EH (cell line): ENCODE measurements around the gene DHX35.

Experiments
- DNase-seq: peaks from one replicate; pipeline ENCODE4 v3.0.0-alpha.2; 2015; ENCODE audit warnings: low read depth

DHX35 gene

DNA sequence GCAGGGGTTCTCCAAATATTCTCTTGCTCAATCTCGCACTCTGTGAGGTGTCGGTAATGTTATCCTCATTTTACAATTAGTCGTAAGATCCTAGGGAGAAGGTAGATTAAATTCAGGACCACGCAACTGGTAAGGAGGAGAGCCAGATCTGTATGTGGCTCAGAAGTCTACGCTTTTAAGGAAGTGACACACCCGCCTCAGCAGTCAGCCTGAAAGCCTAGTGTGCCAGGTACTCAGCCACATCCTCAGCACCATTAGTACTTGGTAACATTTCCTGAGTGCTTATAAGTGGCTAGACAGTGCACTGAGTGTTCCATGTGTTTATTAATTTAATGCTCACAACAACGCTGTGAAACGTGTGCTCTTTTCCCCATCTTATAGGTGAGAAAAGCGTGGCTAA, 63.7 kb downstream of the DHX35 start:
- no peak for DNase-seq

DNA sequence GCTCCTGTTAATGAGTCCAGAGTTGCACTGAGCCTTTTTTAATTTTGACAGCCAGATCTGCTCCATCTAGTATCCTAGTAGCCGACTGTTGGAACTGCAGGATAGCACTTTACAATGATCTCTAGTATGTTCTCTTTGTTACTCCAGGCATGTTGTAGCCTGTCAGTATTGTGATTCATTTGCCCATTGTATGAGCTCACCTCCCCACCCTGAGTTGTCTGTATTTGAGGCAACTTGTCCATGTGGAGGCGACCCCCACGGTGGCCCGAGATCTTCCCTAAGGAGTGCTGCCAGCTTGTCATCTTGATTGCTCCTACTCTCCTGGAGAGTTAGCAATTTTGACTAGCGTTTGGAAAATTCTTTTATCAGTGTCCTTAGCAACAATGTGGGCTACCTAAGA, 67.2 kb downstream of the DHX35 start:
- no peak for DNase-seq

GRCh38 chr20:39032997-39033396, 70.9 kb downstream of the DHX35 start:
- no peak for DNase-seq

DNA sequence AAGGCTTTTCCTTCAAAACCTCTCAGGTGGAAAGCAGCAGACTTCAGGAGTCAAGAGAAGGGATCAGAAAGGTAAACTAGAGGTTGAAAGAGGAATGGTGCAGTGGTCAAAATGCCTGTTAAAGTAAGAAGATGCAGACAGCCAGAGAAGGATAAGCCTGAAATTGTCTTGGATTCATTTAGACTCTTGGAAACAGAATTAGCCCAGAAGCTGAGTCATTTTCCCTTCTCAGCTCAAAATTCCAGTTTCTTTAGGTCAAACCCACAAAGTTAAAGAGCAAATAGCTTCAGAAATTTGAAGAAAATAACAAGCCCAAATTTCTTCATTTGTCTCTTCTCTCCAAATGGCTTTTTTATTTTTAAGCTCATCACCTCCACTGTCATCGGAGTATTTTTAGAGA, 73.9 kb downstream of the DHX35 start:
- DNase-seq: peak; percentile 79

DNA sequence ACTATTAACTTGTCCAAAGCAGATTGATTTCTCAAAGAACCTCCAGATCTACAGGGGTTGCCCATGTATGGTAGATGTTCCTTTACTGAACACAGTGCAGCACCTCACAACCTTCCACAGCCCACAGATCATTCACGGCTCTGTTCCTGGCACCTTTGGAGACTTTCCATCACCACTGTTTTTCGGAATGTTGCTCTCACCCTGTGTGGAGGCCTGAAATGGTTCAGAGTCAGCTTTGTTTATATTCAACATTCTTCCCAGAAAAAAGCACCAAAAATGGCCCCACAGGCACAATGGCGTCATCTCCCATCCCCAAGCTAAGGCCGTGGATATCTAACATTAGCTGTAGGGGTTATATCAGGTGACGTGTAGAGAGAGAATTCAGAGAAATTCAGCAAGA, 74.7 kb downstream of the DHX35 start:
- DNase-seq: peak; percentile 91

DNA sequence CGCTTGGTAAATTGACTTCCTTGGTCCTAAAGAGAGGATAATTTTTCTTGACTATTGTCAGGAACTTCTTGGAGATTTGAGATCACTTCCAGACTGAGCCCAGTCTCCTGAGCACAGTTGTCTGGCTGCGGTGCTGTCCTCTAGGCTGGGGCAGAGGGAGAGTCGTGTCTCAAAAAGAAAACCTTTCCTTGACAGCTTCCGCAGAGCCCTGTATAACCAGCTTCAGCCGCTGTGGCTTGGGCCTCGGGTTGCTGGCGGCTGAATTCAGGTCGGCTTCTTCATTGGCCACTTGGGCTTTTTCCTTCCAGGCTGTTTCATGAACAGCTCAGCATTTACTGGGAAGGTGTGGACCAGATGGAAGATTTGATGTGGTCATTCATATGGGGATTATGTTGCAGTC, 75.9 kb downstream of the DHX35 start:
- DNase-seq: no peak

DNA sequence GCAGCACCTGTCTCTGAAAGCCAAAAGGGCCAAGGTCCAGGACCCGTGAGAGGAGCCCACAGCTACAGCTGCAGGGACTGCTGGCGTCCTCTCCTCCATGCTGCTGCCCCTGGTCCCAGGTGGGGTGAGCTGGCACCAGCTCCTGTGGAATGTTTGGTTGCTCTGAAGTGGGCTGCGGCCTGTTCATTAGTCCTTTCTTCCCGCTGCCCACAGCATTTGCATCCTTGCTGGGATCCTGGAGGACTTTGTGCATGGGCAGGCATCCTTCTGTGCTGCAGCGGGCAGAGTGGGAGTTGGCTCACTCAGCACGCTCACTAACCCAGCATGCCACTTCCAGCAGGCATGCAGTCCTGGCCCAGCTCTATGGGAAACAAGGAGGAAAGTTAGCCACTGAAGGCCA, 76.4 kb downstream of the DHX35 start:
- DNase-seq: no peak

- peak; percentile 55 for DNase-seq
Observed at GRCh38 chr20:39039261-39039660, 77.1 kb downstream of the DHX35 start.

DNA sequence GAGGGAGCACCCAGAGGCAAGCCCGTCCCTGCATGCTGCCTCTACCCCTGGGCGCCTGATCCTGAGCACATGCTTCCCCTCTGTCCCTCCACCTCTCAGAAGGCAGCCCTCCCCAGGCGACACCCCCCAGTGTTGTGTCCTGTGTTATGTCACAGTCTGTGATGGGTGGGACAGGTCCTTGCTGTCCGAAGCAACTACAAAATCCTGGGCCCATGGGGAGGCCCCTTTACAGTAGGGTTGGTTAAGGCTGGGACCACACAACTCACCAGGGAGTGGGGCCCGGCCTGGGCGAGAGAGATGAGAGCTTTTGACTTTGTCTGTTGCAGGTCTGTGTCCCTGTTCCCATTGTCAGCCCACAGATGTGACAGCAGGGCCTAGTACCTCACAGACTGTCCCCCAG, 78.0 kb downstream of the DHX35 start:
- DNase-seq: no peak

- DNase-seq: no peak
Observed at GRCh38 chr20:39041067-39041466, 78.9 kb downstream of the DHX35 start.

DNA sequence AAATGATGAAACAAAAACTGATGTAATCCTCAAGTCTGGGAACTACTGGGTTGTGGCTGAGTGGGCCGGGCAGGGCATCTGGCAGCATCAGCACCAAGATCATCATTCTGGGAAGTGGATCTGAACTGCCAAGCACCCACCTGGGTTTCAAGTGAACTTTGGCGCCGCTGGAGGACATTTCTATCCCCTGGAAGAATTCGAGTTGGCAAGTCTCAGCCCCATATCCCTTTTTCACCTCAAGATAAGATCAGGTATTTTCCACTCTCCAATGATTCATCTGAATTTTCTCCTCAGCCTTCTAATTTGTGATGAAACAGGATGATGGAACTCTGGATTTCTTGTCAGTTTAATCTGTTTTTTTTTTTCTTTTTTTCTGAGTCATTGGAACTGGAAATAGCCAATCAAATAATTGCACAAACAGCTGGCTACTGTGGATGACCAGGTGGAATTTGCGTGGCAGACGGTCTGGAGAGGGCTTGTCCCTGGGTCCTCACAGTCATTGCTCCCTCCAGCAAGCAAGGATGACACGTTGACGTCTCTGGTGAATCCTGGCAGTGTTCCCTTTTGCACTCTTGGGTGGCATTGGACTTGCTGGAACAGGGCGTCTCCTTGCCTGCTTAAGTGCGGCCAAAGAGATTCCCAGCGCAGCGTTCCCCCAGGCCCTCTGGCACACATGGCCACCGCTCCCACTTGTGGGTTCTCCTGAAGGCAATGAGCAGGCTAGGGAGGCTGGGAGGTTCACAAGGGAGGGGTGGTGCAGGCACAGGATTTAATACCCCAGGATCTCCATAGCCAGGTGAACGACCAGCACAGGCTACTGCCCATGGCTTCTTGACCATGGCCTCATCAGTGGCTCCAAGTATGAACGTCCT, 80.4 kb downstream of the DHX35 start:
- DNase-seq: peak; percentile 85

DNA sequence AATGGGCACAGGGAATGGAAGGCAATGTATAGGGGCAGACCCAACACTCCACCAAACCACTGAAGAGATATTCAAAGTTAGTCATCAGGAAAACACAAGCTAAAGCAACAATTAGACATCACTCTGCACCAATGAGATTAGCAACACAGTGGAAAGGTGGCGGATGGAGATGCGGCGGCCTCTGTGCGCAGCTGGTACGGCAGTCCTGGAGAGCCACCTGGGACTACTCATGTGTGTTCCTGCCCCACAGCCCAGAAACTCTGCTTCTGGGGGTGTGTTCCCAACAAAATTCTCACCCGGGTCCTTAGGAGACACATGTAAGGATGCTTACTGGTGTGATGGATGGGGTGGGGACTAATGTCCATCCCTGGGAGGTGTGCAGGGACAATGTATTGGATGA, 82.4 kb downstream of the DHX35 start:
- no peak for DNase-seq

GRCh38 chr20:39045676-39046075, 83.5 kb downstream of the DHX35 start:
- DNase-seq: no peak

- DNase-seq: no peak
Observed at GRCh38 chr20:39047417-39047985, 85.4 kb downstream of the DHX35 start.

DNA sequence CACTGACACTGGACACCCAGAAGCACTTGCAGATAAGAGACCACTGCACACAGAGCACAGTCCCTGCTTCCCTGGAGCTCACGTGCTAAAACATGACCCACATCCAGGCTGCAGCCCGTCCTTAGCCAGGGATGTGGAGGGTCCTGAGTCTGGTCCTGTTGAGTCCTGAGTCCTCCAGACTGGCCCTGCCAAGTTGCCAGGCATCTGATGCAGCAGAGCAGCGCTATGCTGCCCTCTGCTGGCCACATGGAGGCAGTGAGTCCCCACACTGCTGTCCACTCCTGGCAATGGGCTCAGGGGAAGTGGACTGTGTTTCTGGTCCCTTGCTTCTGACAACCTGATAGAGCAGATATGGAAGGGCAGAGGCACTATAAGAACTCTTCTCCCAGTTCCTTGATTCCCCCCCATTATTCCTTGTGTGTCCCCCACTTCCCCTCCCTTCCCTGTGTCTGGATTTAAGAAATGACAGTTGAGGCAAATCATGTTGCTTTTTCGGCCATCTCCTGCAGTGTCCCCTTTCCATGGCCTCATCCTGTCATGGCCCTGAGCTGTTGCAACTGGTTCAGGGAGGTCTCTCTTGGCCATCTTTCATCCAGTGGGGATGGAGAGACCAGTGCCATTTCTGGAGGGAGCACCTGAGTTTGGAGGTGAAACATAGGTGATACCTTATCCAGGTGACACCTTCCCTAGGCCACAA, 86.0 kb downstream of the DHX35 start:
- peak; percentile 83 for DNase-seq

DNA sequence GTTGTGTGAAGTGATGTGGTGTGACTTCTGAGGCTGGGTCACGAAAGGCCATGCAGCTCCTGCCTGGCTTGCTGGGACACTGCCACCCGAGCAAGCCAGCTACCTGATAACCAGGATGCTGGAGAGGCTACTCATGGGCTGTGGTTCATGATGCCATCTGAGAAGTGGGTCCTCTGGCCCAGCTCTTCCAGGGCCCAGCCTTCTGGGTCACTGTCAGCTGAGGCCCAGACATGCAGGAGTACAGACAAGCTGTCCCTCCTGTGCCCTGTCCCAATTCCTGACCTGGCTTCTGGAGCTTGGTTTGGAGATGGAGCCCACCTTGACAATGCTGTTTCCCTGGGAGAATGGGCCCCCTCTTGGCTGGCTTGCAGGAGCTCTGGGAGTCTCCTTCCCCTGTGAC, 87.0 kb downstream of the DHX35 start:
- DNase-seq: no peak

GRCh38 chr20:39049684-39050554, 87.8 kb downstream of the DHX35 start:
- DNase-seq: peak; percentile 73

GRCh38 chr20:39050555-39050902, 88.4 kb downstream of the DHX35 start:
- no peak for DNase-seq

DNA sequence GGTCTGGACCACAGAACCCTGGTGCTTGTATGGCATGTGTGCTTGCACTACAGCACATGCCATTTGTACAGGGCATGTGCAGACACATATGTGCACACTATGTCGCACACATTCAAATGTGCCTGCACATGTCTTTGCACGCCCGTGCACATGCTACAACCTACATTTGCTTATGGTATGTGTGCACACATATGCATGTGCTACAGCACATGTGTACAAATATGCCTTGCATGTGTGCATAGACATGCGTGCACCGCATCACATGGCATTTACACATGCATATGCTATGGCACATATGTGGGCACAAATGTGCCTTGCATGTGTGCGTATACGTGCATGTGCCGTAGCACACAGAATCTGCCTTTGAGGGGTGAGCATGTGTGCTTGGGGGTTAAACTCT, 90.5 kb downstream of the DHX35 start:
- no peak for DNase-seq

DNA sequence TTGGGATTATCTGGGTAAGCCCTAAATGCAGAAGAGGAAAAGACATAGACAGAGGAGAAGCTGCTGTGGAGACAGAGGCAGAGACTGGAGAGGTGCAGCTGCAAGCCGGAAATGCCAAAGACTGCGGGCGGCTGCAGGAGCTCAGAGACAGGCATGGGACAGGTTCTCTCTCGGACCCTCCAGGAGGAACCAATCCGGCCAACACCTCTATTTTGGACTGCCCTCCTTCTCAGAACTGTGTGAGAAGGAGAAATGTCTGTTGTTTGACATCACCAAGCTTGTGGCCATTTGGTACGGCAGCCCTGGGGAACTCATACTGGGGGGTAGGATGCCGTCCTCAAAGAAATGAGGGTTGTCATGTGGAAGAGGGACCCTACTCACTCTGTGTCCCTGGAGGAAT, 95.0 kb downstream of the DHX35 start:
- DNase-seq: no peak

- no peak for DNase-seq
Observed at GRCh38 chr20:39057911-39058310, 95.8 kb downstream of the DHX35 start.

GRCh38 chr20:39059036-39059435, 96.9 kb downstream of the DHX35 start:
- no peak for DNase-seq
